OCI-LY1 (cell line): Measurements from ENCODE around the gene SRD5A1.

Experiments
- CTCF ChIP-seq: fragments of 200-600 bp; sonication (generic), shearing (Covaris generic); IDR thresholded peaks from 2 replicates; pipeline ENCODE4 v1.5.1; 2017; ENCODE audit warnings: mild to moderate bottlenecking, antibody characterized with exemption, low read length, moderate library complexity, mixed read lengths
- EZH2 ChIP-seq: fragments of 200-600 bp; sonication (generic), shearing (Covaris generic); IDR thresholded peaks from 2 replicates; pipeline ENCODE4 v1.8.0; 2017; ENCODE audit warnings: borderline replicate concordance, mixed run types, mild to moderate bottlenecking, antibody characterized with exemption, low read length, moderate library complexity, mixed read lengths

GRCh38 chr5:6634306-6634705 is 1.1 kb downstream of the SRD5A1 start:
- no peak for TF ChIP-seq CTCF
- TF ChIP-seq EZH2: no peak
